Measurements from ENCODE around the gene DGKK.

DGKK gene

GRCh38 chrX:50470103-50471031 lies at the start of gene DGKK:
DGKK (minus strand) TSS chrX:50470825; CDS start chrX:50470678, 147 bp downstream.
- DNase-seq (ENCODE audit: low spot score) = no peak

GRCh38 chrX:50514811-50515210 lies 44.2 kb upstream of the DGKK start:
- DNase-seq (ENCODE audit: low spot score) = no peak

GRCh38 chrX:50497114-50497513 lies 26.5 kb upstream of the DGKK start:
- no peak for DNase-seq (ENCODE audit: low spot score)

GRCh38 chrX:50495616-50496015 lies 25.0 kb upstream of the DGKK start:
- DNase-seq (ENCODE audit: low spot score) = no peak

- no peak for DNase-seq (ENCODE audit: low spot score)
These were observed 22.1 kb upstream of the DGKK start for GRCh38 chrX:50492720-50493119.

GRCh38 chrX:50484662-50485061 lies 14.0 kb upstream of the DGKK start:
- DNase-seq (ENCODE audit: low spot score) = no peak

GRCh38 chrX:50483283-50483682 lies 12.7 kb upstream of the DGKK start:
- DNase-seq (ENCODE audit: low spot score) = no peak

- no peak for DNase-seq (ENCODE audit: low spot score)
These were observed 4.6 kb upstream of the DGKK start for GRCh38 chrX:50475208-50475607.

GRCh38 chrX:50471390-50471789 lies 765 bp upstream of the DGKK start:
- DNase-seq (ENCODE audit: low spot score) = no peak

- no peak for DNase-seq (ENCODE audit: low spot score)
These were observed 1.4 kb downstream of the DGKK start for GRCh38 chrX:50469206-50469605.

- DNase-seq (ENCODE audit: low spot score) = no peak
These were observed 11.0 kb downstream of the DGKK start for GRCh38 chrX:50459615-50460014.

GRCh38 chrX:50458483-50458882 lies 12.1 kb downstream of the DGKK start:
- DNase-seq (ENCODE audit: low spot score) = no peak

- DNase-seq (ENCODE audit: low spot score) = no peak
These were observed 13.7 kb downstream of the DGKK start for GRCh38 chrX:50456712-50457484.

GRCh38 chrX:50452782-50453181 lies 17.8 kb downstream of the DGKK start:
- DNase-seq (ENCODE audit: low spot score) = no peak

GRCh38 chrX:50450324-50450723 lies 20.3 kb downstream of the DGKK start:
- DNase-seq (ENCODE audit: low spot score) = no peak

- DNase-seq (ENCODE audit: low spot score) = no peak
These were observed 22.1 kb downstream of the DGKK start for GRCh38 chrX:50448565-50448964.

- DNase-seq (ENCODE audit: low spot score) = no peak
These were observed 23.1 kb downstream of the DGKK start for GRCh38 chrX:50447535-50447934.

- no peak for DNase-seq (ENCODE audit: low spot score)
These were observed 28.1 kb downstream of the DGKK start for GRCh38 chrX:50442426-50443116.

- no peak for DNase-seq (ENCODE audit: low spot score)
These were observed 33.8 kb downstream of the DGKK start for GRCh38 chrX:50436797-50437196.

GRCh38 chrX:50432829-50433289 lies 37.8 kb downstream of the DGKK start:
- no peak for DNase-seq (ENCODE audit: low spot score)

GRCh38 chrX:50431623-50432022 lies 39.0 kb downstream of the DGKK start:
- DNase-seq (ENCODE audit: low spot score) = no peak

- DNase-seq (ENCODE audit: low spot score) = no peak
These were observed 39.6 kb downstream of the DGKK start for GRCh38 chrX:50430917-50431575.
